A549 (cell line): ENCODE measurements around the gene AQP6.

Experiments used
- RNF2 ChIP-seq: fragments of 200-600 bp; sonication (generic); IDR thresholded peaks from 2 replicates; pipeline ENCODE4 v1.6.1; 2016; ENCODE audit warnings: low read depth, mild to moderate bottlenecking, antibody characterized with exemption, moderate library complexity, borderline replicate concordance
- TP53 ChIP-seq: fragments of 250-450 bp; sonication (Bioruptor Pico); IDR thresholded peaks from 2 replicates; pipeline ENCODE4 v1.5.0; 2021; ENCODE audit warnings: mild to moderate bottlenecking, moderate library complexity

DNA sequence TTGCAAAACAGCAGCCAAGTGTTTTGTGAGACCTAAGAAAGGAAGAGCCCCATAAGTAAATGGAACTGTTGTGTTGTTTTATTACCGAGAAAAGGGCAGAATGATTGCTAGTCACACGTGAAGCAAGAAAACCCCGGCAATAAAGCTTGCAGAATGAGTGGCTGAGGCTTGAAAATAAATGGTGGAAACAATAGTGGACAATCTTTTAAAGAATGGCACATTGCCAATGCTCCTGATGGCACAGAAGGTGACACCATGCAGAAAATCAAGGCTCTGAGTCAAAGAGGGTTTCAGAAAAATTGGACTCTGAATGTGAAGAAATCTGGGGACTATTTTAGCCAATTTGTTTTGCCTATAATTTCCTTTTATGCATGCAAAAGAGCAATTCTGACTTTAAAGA lies 26.2 kb upstream of the AQP6 start:
- no peak for TF ChIP-seq TP53 (CRISPR knock-in tag)
- no peak for TF ChIP-seq RNF2
